KBM-7 (cell line): Measurements from ENCODE around the gene ZER1.

Experiments
- DNase-seq: peaks from one replicate; pipeline ENCODE4 v3.0.0-alpha.2; 2015
- in situ Hi-C: fragments of 300-500 bp; cut with MboI; formaldehyde crosslinking; loops from 2 replicates; pipeline ENCODE4 v1.14.3; 2020; ENCODE audit warnings: low sequenced_read_pairs, low pct_unique_long_range_greater_than_20kb, mixed read lengths

ZER1 gene

GRCh38 chr9:128683340-128684064 lies 88.2 kb downstream of the ZER1 start:
- in situ Hi-C loops, result no loop called here
- peak; percentile 71 for DNase-seq
